Liver (tissue), 3 donors: ENCODE measurements around the gene PARP12.

Experiments used
- ATF3 ChIP-seq: IDR thresholded peaks from 2 replicates; pipeline ENCODE4 v1.6.1; 2016; ENCODE audit warnings: antibody characterized with exemption
- CTCF ChIP-seq: fragments of 150-350 bp; IDR thresholded peaks from 2 replicates; pipeline ENCODE4 v1.5.1; 2017; ENCODE audit warnings: improper control_type of control experiment, low read depth, low read length; ENCODE audit not compliant: missing input control
- FOXA1 ChIP-seq: IDR thresholded peaks from 2 replicates; pipeline ENCODE4 v1.6.1; 2016; ENCODE audit warnings: antibody characterized with exemption
- GABPA ChIP-seq, 2 donors: IDR thresholded peaks in 1 of 2; conservative IDR thresholded peaks in 1 of 2; 2 replicates each; pipeline ENCODE4 v1.6.1; 2016; ENCODE audit warnings: antibody characterized with exemption in 2 of 2, mild to moderate bottlenecking in 1 of 2, moderate library complexity in 1 of 2
- HNF4A ChIP-seq, 2 donors: conservative IDR thresholded peaks; 2 replicates each; pipeline ENCODE4 v1.6.1; 2016; ENCODE audit warnings: antibody characterized with exemption in 2 of 2, mild to moderate bottlenecking in 2 of 2
- HNF4G ChIP-seq: IDR thresholded peaks from 2 replicates; pipeline ENCODE4 v1.6.1; 2016; ENCODE audit warnings: antibody characterized with exemption
- MAX ChIP-seq: IDR thresholded peaks from 2 replicates; pipeline ENCODE4 v1.6.1; 2016; ENCODE audit warnings: antibody characterized with exemption
- NR2F2 ChIP-seq: IDR thresholded peaks from 2 replicates; pipeline ENCODE4 v1.6.1; 2016; ENCODE audit warnings: antibody characterized with exemption
- RAD21 ChIP-seq, 2 donors: IDR thresholded peaks; 2 replicates each; pipeline ENCODE4 v1.6.1; 2016; ENCODE audit warnings: antibody characterized with exemption in 2 of 2, mild to moderate bottlenecking in 2 of 2
- REST ChIP-seq: IDR thresholded peaks from 2 replicates; pipeline ENCODE4 v1.6.1; 2016; ENCODE audit warnings: antibody characterized with exemption, mild to moderate bottlenecking
- RXRA ChIP-seq, 2 donors: IDR thresholded peaks; 2 replicates each; pipeline ENCODE4 v1.6.1; 2017 to 2018; ENCODE audit warnings: antibody characterized with exemption in 2 of 2, mild to moderate bottlenecking in 1 of 2
- TAF1 ChIP-seq: conservative IDR thresholded peaks from 2 replicates; pipeline ENCODE4 v1.6.1; 2016; ENCODE audit warnings: antibody characterized with exemption, mild to moderate bottlenecking
- YY1 ChIP-seq: IDR thresholded peaks from 2 replicates; pipeline ENCODE4 v1.6.1; 2016; ENCODE audit warnings: antibody characterized with exemption, mild to moderate bottlenecking
- TF ChIP-seq, protein P1 (sequence below): IDR thresholded peaks from 2 replicates; pipeline ENCODE4 v1.6.1; 2016; ENCODE audit warnings: antibody characterized with exemption
- donor health status: healthy.
- donor health status: healthy.

GRCh38 chr7:140014123-140014522 lies 48.6 kb downstream of the PARP12 start:
- TF ChIP-seq MAX (no peak), CTCF (no peak), REST (no peak), RXRA (IDR thresholded peaks at IDR 0.05) (no peak), RAD21 (IDR thresholded peaks at IDR 0.05) (no peak), YY1 (no peak), ATF3 (no peak), TAF1 (no peak), NR2F2 (no peak), FOXA1 (no peak), GABPA (IDR thresholded peaks at IDR 0.05 in 1 of 2, conservative IDR thresholded peaks at IDR 0.05 in 1 of 2) (no peak), HNF4G (no peak), HNF4A (conservative IDR thresholded peaks at IDR 0.05) (no peak)
- TF ChIP-seq, protein P1, sequence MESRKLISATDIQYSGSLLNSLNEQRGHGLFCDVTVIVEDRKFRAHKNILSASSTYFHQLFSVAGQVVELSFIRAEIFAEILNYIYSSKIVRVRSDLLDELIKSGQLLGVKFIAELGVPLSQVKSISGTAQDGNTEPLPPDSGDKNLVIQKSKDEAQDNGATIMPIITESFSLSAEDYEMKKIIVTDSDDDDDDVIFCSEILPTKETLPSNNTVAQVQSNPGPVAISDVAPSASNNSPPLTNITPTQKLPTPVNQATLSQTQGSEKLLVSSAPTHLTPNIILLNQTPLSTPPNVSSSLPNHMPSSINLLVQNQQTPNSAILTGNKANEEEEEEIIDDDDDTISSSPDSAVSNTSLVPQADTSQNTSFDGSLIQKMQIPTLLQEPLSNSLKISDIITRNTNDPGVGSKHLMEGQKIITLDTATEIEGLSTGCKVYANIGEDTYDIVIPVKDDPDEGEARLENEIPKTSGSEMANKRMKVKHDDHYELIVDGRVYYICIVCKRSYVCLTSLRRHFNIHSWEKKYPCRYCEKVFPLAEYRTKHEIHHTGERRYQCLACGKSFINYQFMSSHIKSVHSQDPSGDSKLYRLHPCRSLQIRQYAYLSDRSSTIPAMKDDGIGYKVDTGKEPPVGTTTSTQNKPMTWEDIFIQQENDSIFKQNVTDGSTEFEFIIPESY, result no peak
